HepG2 (cell line): ENCODE results near the gene KLRF2. TPM values are rescaled to one million over a fixed set of nuclear protein-coding genes. Genes with fewer than 3 reads are reported as not detected.

Experiments used
- ATAC-seq: fragments of 200-7000 bp; cut with Tn5 transposase; 3 replicates; pipeline ENCODE4 v1.9.1; 2020; ENCODE audit warnings: mild to moderate bottlenecking, moderate library complexity
- BruUV-seq: library from RNA; stranded (reverse); fragments of 400-500 nt; replicated peaks from 2 replicates; lab custom pipeline; 2021; lab: Mats Ljungman, UMichigan
- CTCF ChIA-PET: fragments of 300-600 bp; formaldehyde crosslinking; extraction: SDS; loops from one replicate; lab custom pipeline; 2021; ENCODE audit warnings: low total read pairs, inconsistent platforms, low intra/inter-chr PET ratio; lab: Yijun Ruan, JAX
- POLR2A ChIA-PET: fragments of 350-600 bp; sonication (Branson Sonifier 250); formaldehyde crosslinking; loops from one replicate; lab custom pipeline; 2020; ENCODE audit warnings: antibody characterized with exemption, inconsistent platforms; lab: Yijun Ruan, JAX
- DNase-seq: peaks from one replicate; pipeline ENCODE4 v3.0.0-alpha.2; 2015; ENCODE audit warnings: low spot score
- FAIRE-seq: peaks from 3 replicates; lab custom pipeline; 2011; peaks lifted over from hg19 to GRCh38; lab: Jason Lieb, UNC
- H2AFZ ChIP-seq: one replicate; pipeline ENCODE4 v1.6.1; 2011; ENCODE audit warnings: low read length, inconsistent platforms
- H3K27ac ChIP-seq: fragments of 300-600 bp; 3 replicates; pipeline ENCODE4 v1.8.0; 2011; ENCODE audit warnings: mixed run types, mild to moderate bottlenecking, mixed read lengths, low read length, inconsistent platforms; ENCODE audit not compliant: insufficient read depth; ENCODE audit errors: extremely low read length
- H3K27me3 ChIP-seq, 2 experiments: fragments of 200-600 bp in 1 of 2; 2 replicates in 1 of 2; 3 replicates in 1 of 2; pipeline versions ENCODE4 v1.6.0 to v1.8.0; 2011; ENCODE audit warnings: low read length in 2 of 2, mild to moderate bottlenecking in 2 of 2, moderate library complexity in 2 of 2, inconsistent platforms in 1 of 2; ENCODE audit not compliant: insufficient read depth in 2 of 2, control insufficient read depth in 1 of 2
- H3K36me3 ChIP-seq, 2 experiments: fragments of 200-600 bp in 1 of 2; replicated peaks in 1 of 2; 2 replicates in 1 of 2; 3 replicates in 1 of 2; pipeline versions ENCODE4 v1.5.1 to v1.8.0; 2011; ENCODE audit warnings: low read length in 2 of 2, inconsistent platforms in 1 of 2; ENCODE audit not compliant: insufficient read depth in 2 of 2, control insufficient read depth in 1 of 2
- H3K4me1 ChIP-seq: 2 replicates; pipeline ENCODE4 v1.5.1; 2012; ENCODE audit warnings: low read length, inconsistent platforms; ENCODE audit not compliant: insufficient read depth
- H3K4me2 ChIP-seq: 2 replicates; pipeline ENCODE4 v1.6.0; 2011; ENCODE audit warnings: low read depth, low read length, inconsistent platforms
- H3K4me3 ChIP-seq, 3 experiments: fragments of 200-600 bp in 1 of 3; sonication (generic), shearing (Covaris generic) in 1 of 3; replicated peaks in 1 of 3; 2 replicates each; pipeline ENCODE4 v1.5.1; 2011 to 2016; ENCODE audit warnings: low read length in 3 of 3, inconsistent platforms in 2 of 3, low read depth in 2 of 3, mild to moderate bottlenecking in 2 of 3, control low read depth in 1 of 3, mixed read lengths in 1 of 3; ENCODE audit not compliant: insufficient read depth in 1 of 3
- H3K79me2 ChIP-seq: one replicate; pipeline ENCODE4 v1.6.1; 2011; ENCODE audit warnings: low read length, inconsistent platforms; ENCODE audit not compliant: insufficient read depth
- H3K9ac ChIP-seq: 2 replicates; pipeline ENCODE4 v1.6.0; 2011; ENCODE audit warnings: mild to moderate bottlenecking, low read depth, low read length, inconsistent platforms; ENCODE audit not compliant: insufficient read depth
- H3K9me3 ChIP-seq: 2 replicates; pipeline ENCODE4 v1.5.1; 2012; ENCODE audit warnings: mild to moderate bottlenecking, low read length
- H4K20me1 ChIP-seq: 2 replicates; pipeline ENCODE4 v1.6.0; 2011; ENCODE audit warnings: inconsistent platforms, mild to moderate bottlenecking, low read length, moderate library complexity; ENCODE audit not compliant: insufficient read depth
- ETV6 ChIP-seq: sonication (generic); formaldehyde crosslinking; conservative IDR thresholded peaks from 2 replicates; pipeline ENCODE4 v1.4.0; 2020; ENCODE audit warnings: missing genetic modification reagents
- MTA3 ChIP-seq: sonication (generic); formaldehyde crosslinking; IDR thresholded peaks from 2 replicates; pipeline ENCODE4 v1.4.0; 2020; ENCODE audit warnings: missing genetic modification reagents
- MXD4 ChIP-seq: IDR thresholded peaks from 2 replicates; pipeline ENCODE4 v1.6.1; 2016; ENCODE audit warnings: mild to moderate bottlenecking, missing biosample characterization, missing genetic modification reagents
- NFIB ChIP-seq: sonication (generic); formaldehyde crosslinking; IDR thresholded peaks from 2 replicates; pipeline ENCODE4 v1.9.0; 2021; ENCODE audit warnings: missing genetic modification reagents, mild to moderate bottlenecking, borderline replicate concordance
- PHF20 ChIP-seq: sonication (generic); formaldehyde crosslinking; IDR thresholded peaks from 2 replicates; pipeline ENCODE4 v1.5.0; 2020; ENCODE audit warnings: mild to moderate bottlenecking, missing genetic modification reagents
- THAP7 ChIP-seq: sonication (generic); formaldehyde crosslinking; IDR thresholded peaks from 2 replicates; pipeline ENCODE4 v1.8.1; 2023; ENCODE audit warnings: mild to moderate bottlenecking, missing genetic modification reagents
- WGBS: methylation state at CpG from one replicate; pipeline ENCODE4 v1.1.6; 2017; ENCODE audit warnings: low lambda C conversion rate; 5-methylcytosine and 5-hydroxymethylcytosine counted together
- in situ Hi-C: cut with HindIII; loops from 2 replicates; pipeline ENCODE4 v1.10.0; 2017; ENCODE audit warnings: low pct_unique_long_range_greater_than_20kb; ENCODE audit not compliant: extremely low pct_ligation_motif_present
- intact Hi-C: fragments of 100-400 bp; cut with micrococcal nuclease; formaldehyde crosslinking; loops from one replicate; pipeline ENCODE4 v1.10.0; 2022; ENCODE audit not compliant: unreplicated experiment
- polyA plus RNA-seq, 8 experiments: library from polyadenylated mRNA; depleted of rRNA in 3 of 8; stranded (reverse) in 7 of 8; unstranded in 1 of 8; fragments of >200 nt; fragmentation: Illumina TruSeq in 4 of 8; extraction: Trizol in 4 of 8; gene quantifications; 2 replicates each; pipeline versions ENCODE4 v1.2.1 to v1.2.3, GENCODE V29; 2011 to 2016; ENCODE audit warnings: low read depth in 4 of 8, missing spikeins in 1 of 8, mixed read lengths in 1 of 8; ENCODE audit not compliant: insufficient read depth in 1 of 8
- total RNA-seq, 5 experiments: library from RNA; depleted of rRNA; stranded (reverse); fragments of >200 nt; fragmentation: Illumina TruSeq; extraction: Trizol; gene quantifications; 2 replicates each; pipeline ENCODE4 v1.2.3, GENCODE V29; 2016; ENCODE audit warnings: low read depth in 1 of 5
- TF ChIP-seq, protein P1 (sequence below): sonication (generic); formaldehyde crosslinking; IDR thresholded peaks from 2 replicates; pipeline ENCODE4 v1.4.0; 2020; ENCODE audit warnings: mild to moderate bottlenecking, missing genetic modification reagents
- TF ChIP-seq, protein P2 (sequence below): sonication (generic); formaldehyde crosslinking; IDR thresholded peaks from 2 replicates; pipeline ENCODE4 v1.4.0; 2020; ENCODE audit warnings: missing genetic modification reagents

KLRF2 gene
- total and polyA plus RNA-seq, 2 of the 13 experiments (the other 11 are each of a cell fraction or from before 2014, with no cell fraction given), result not detected

DNA sequence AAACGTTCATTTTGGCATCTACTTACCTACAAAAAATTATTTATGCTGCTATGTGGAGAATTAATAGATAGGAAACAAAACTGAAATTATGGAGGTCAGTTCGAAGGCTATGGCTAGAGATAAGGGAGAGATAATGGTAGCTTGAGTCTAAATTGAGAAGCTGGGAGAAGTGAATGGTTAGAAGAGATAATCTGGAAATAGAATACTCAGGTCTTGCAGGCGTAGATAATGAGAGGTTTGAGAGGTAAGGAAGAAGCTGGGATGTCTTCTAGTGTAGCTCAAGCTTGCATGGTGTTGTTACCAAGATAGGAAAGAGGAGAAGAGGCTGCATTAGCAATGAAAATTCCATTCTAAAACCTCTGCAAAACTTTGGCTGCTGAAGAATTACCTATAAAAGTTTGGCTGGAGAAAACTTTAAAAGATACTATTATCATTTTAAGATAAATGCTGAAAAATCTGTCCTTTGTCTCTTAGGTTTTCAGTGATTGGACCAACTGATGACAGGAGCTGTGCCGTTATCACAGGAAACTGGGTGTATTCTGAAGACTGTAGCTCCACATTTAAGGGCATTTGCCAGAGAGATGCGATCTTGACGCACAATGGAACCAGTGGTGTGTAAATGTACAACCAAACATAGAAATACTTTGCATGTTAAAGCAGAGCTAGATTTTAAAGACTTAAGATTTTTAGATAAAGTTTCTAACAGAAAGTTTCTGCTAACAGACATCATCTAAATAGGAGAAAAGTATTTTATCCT lies 14.1 kb downstream of the KLRF2 start:
- Histone ChIP-seq H3K4me1 (no peaks in the 10 kb centered on the region), H3K79me2 (no peaks in the 10 kb centered on the region), H3K27me3 (no peaks in the 10 kb centered on the region), H3K9me3 (no peaks in the 10 kb centered on the region), H3K4me2 (no peak overlapping the region), H2AFZ (no peak overlapping the region), H3K9ac (no peak overlapping the region), H3K4me3 (no peak overlapping the region), H3K27ac (no peak overlapping the region), H3K36me3 (no peaks in the 10 kb centered on the region), H4K20me1 (no peaks in the 10 kb centered on the region)
- 31% methylated on average over 6 of the region's 6 CpGs for WGBS
- in situ Hi-C loops (no loop called here), intact Hi-C loops (no loop called here)
- ATAC-seq (no peak), DNase-seq (no peak), FAIRE-seq (no peak)
- no TSS peak for BruUV-seq
- ChIA-PET CTCF (no interaction called here), POLR2A (no interaction called here)
- TF ChIP-seq, protein P1, sequence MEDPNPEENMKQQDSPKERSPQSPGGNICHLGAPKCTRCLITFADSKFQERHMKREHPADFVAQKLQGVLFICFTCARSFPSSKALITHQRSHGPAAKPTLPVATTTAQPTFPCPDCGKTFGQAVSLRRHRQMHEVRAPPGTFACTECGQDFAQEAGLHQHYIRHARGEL, result no peak
- TF ChIP-seq, protein P2, sequence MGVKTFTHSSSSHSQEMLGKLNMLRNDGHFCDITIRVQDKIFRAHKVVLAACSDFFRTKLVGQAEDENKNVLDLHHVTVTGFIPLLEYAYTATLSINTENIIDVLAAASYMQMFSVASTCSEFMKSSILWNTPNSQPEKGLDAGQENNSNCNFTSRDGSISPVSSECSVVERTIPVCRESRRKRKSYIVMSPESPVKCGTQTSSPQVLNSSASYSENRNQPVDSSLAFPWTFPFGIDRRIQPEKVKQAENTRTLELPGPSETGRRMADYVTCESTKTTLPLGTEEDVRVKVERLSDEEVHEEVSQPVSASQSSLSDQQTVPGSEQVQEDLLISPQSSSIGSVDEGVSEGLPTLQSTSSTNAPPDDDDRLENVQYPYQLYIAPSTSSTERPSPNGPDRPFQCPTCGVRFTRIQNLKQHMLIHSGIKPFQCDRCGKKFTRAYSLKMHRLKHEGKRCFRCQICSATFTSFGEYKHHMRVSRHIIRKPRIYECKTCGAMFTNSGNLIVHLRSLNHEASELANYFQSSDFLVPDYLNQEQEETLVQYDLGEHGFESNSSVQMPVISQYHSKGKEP, result no peak
- TF ChIP-seq ETV6 (CRISPR knock-in tag) (no peak), PHF20 (CRISPR knock-in tag) (no peak), MXD4 (CRISPR knock-in tag) (no peak), THAP7 (CRISPR knock-in tag) (no peak), NFIB (no peak), MTA3 (no peak)
